K562 (cell line): Measurements from ENCODE around the gene MOB1A. TPM values are rescaled to one million over a fixed set of nuclear protein-coding genes. Genes with fewer than 3 reads are reported as not detected.

Experiments used
- ATAC-seq: fragments of 200-7000 bp; cut with Tn5 transposase; 3 replicates; pipeline ENCODE4 v1.9.1; 2020; ENCODE audit warnings: moderate library complexity
- BruUV-seq: library from RNA; stranded (reverse); fragments of 400-500 nt; replicated peaks from 2 replicates; lab custom pipeline; 2021; lab: Mats Ljungman, UMichigan
- CTCF ChIA-PET: fragments of 300-600 bp; formaldehyde crosslinking; extraction: SDS; loops from one replicate; lab custom pipeline; 2021; ENCODE audit warnings: low intra/inter-chr PET ratio; lab: Yijun Ruan, JAX
- POLR2A ChIA-PET: fragments of 300-600, 350-650 bp; sonication (Branson Sonifier 250); formaldehyde crosslinking; extraction: SDS; loops from one replicate; lab custom pipeline; 2021; ENCODE audit warnings: antibody characterized with exemption, inconsistent platforms; lab: Yijun Ruan, JAX
- DNase-seq, 4 experiments: peaks; one replicate each; pipeline versions ENCODE4 v3.0.0 to v3.0.0-alpha.2; 2011 to 2018; ENCODE audit warnings: low spot score in 3 of 4, mixed read lengths in 3 of 4; ENCODE audit errors: extremely low read depth in 1 of 4
- FAIRE-seq: peaks from 2 replicates; lab custom pipeline; 2011; peaks lifted over from hg19 to GRCh38; lab: Jason Lieb, UNC
- H2AFZ ChIP-seq: 2 replicates; pipeline ENCODE4 v1.6.0; 2011; ENCODE audit warnings: low read depth, low read length, control low read depth, inconsistent platforms
- H3K27ac ChIP-seq: fragments of 200-600 bp; 3 replicates; pipeline ENCODE4 v1.8.0; 2011; ENCODE audit warnings: low read depth, mild to moderate bottlenecking, control low read depth, inconsistent platforms, low read length, moderate library complexity, mixed read lengths; ENCODE audit errors: extremely low read depth
- H3K27me3 ChIP-seq, 2 experiments: fragments of 300-600 bp in 1 of 2; 2 replicates in 1 of 2; 3 replicates in 1 of 2; pipeline versions ENCODE4 v1.6.0 to v1.8.0; 2011; ENCODE audit warnings: inconsistent platforms in 2 of 2, low read length in 2 of 2, mild to moderate bottlenecking in 1 of 2, mixed read lengths in 1 of 2, moderate library complexity in 1 of 2; ENCODE audit not compliant: control insufficient read depth in 2 of 2, insufficient read depth in 2 of 2
- H3K36me3 ChIP-seq: fragments of 300-600 bp; 3 replicates; pipeline ENCODE4 v1.8.0; 2011; ENCODE audit warnings: mild to moderate bottlenecking, low read length, inconsistent platforms; ENCODE audit not compliant: control insufficient read depth, insufficient read depth
- H3K4me1 ChIP-seq, 2 experiments: fragments of 200-600 bp in 1 of 2; replicated peaks in 1 of 2; 2 replicates in 1 of 2; 3 replicates in 1 of 2; pipeline versions ENCODE4 v1.5.1 to v1.8.0; 2011; ENCODE audit warnings: inconsistent platforms in 2 of 2, low read length in 2 of 2, mild to moderate bottlenecking in 1 of 2, mixed read lengths in 1 of 2, moderate library complexity in 1 of 2; ENCODE audit not compliant: control insufficient read depth in 2 of 2, insufficient read depth in 2 of 2
- H3K4me2 ChIP-seq: 2 replicates; pipeline ENCODE4 v1.6.1; 2011; ENCODE audit warnings: low read length, control low read depth, inconsistent platforms, mixed read lengths; ENCODE audit not compliant: insufficient read depth
- H3K4me3 ChIP-seq: fragments of 200-600 bp; sonication (generic), shearing (Covaris generic); 2 replicates; pipeline ENCODE4 v1.5.1; 2016; ENCODE audit warnings: control low read depth, inconsistent platforms
- H3K79me2 ChIP-seq: fragments of 200-600 bp; 3 replicates; pipeline ENCODE4 v1.8.0; 2011; ENCODE audit warnings: low read length, inconsistent platforms; ENCODE audit not compliant: control insufficient read depth, insufficient read depth
- H3K9ac ChIP-seq, 2 experiments: 2 replicates each; pipeline versions ENCODE4 v1.6.0 to v1.6.1; 2011; ENCODE audit warnings: low read depth in 2 of 2, low read length in 2 of 2, control low read depth in 1 of 2, inconsistent platforms in 1 of 2, mild to moderate bottlenecking in 1 of 2, mixed read lengths in 1 of 2; ENCODE audit not compliant: insufficient read depth in 1 of 2
- H3K9me1 ChIP-seq: one replicate; pipeline ENCODE4 v1.6.0; 2011; ENCODE audit warnings: inconsistent platforms, mild to moderate bottlenecking, low read length, moderate library complexity; ENCODE audit not compliant: control insufficient read depth, insufficient read depth
- H3K9me3 ChIP-seq: replicated peaks from 2 replicates; pipeline ENCODE4 v1.5.1; 2011; ENCODE audit warnings: low read depth, low read length, inconsistent platforms; ENCODE audit not compliant: control insufficient read depth, insufficient read depth
- H4K20me1 ChIP-seq: replicated peaks from 2 replicates; pipeline ENCODE4 v1.6.1; 2011; ENCODE audit warnings: low read length, inconsistent platforms, mixed read lengths; ENCODE audit not compliant: control insufficient read depth, insufficient read depth
- BHLHE40 ChIP-seq: IDR thresholded peaks from 2 replicates; pipeline ENCODE4 v1.6.1; 2011; ENCODE audit warnings: low read length, improper control_type of control experiment
- CEBPB ChIP-seq: fragments of 450-650 bp; IDR thresholded peaks from 2 replicates; pipeline ENCODE4 v1.6.1; 2016; ENCODE audit warnings: missing genetic modification characterization, missing compliant biosample characterization
- EP300 ChIP-seq: IDR thresholded peaks from 2 replicates; pipeline ENCODE4 v1.6.1; 2012; ENCODE audit warnings: low read length, improper control_type of control experiment
- GATA2 ChIP-seq: sonication (generic); formaldehyde crosslinking; IDR thresholded peaks from 2 replicates; pipeline ENCODE4 v1.4.0; 2020; ENCODE audit warnings: mild to moderate bottlenecking, missing genetic modification reagents
- ILK ChIP-seq: fragments of 450-650 bp; IDR thresholded peaks from 2 replicates; pipeline ENCODE4 v1.6.1; 2016; ENCODE audit warnings: missing genetic modification characterization, low read depth, mild to moderate bottlenecking, missing compliant biosample characterization, moderate library complexity, borderline replicate concordance
- MAFK ChIP-seq: IDR thresholded peaks from 2 replicates; pipeline ENCODE4 v1.6.1; 2011; ENCODE audit warnings: low read length, improper control_type of control experiment
- MYNN ChIP-seq, 2 experiments: sonication (generic); formaldehyde crosslinking in 1 of 2; IDR thresholded peaks; 2 replicates each; pipeline versions ENCODE4 v1.5.0 to v1.6.1; 2016 to 2020; ENCODE audit warnings: antibody characterized with exemption in 1 of 2, missing genetic modification reagents in 1 of 2
- PCBP2 ChIP-seq: fragments of 200-400 bp; formaldehyde crosslinking; IDR thresholded peaks from 2 replicates; pipeline ENCODE4 v1.6.1; 2018; ENCODE audit warnings: low read length, low read depth, mild to moderate bottlenecking, moderate library complexity; ENCODE audit not compliant: poor library complexity, severe bottlenecking
- POLR2H ChIP-seq: IDR thresholded peaks from 2 replicates; pipeline ENCODE4 v1.6.1; 2016; ENCODE audit warnings: missing genetic modification characterization, low read depth, mild to moderate bottlenecking, control low read depth, missing compliant biosample characterization, moderate library complexity
- PYGO2 ChIP-seq: fragments of 450-650 bp; IDR thresholded peaks from 2 replicates; pipeline ENCODE4 v1.6.1; 2016; ENCODE audit warnings: mild to moderate bottlenecking, missing genetic modification characterization, moderate library complexity, missing compliant biosample characterization
- RBM34 ChIP-seq: fragments of 200-400 bp; formaldehyde crosslinking; IDR thresholded peaks from 2 replicates; pipeline ENCODE4 v1.6.1; 2018; ENCODE audit warnings: low read length, borderline replicate concordance; ENCODE audit not compliant: insufficient read depth
- SREBF1 ChIP-seq: fragments of 150-350 bp; IDR thresholded peaks from 2 replicates; pipeline ENCODE4 v1.6.1; 2014; ENCODE audit warnings: antibody characterized with exemption, low read depth, low read length, borderline replicate concordance
- STAT5A ChIP-seq: IDR thresholded peaks from 2 replicates; pipeline ENCODE4 v1.6.1; 2012; ENCODE audit warnings: low read length, inconsistent platforms, borderline replicate concordance
- YY1 ChIP-seq, 3 experiments: IDR thresholded peaks; 2 replicates each; pipeline ENCODE4 v1.6.1; 2011; ENCODE audit warnings: low read length in 2 of 3, mild to moderate bottlenecking in 2 of 3, moderate library complexity in 2 of 3, borderline replicate concordance in 1 of 3, control low read depth in 1 of 3, low read depth in 1 of 3; ENCODE audit not compliant: insufficient read depth in 3 of 3, insufficient replicate concordance in 2 of 3, control insufficient read depth in 1 of 3, insufficient read length in 1 of 3; ENCODE audit errors: extremely low read depth in 1 of 3
- ZNF143 ChIP-seq: sonication (generic); formaldehyde crosslinking; IDR thresholded peaks from 2 replicates; pipeline ENCODE4 v1.9.0; 2022; ENCODE audit warnings: mild to moderate bottlenecking, missing genetic modification reagents
- ZNF444 ChIP-seq: fragments of 250-450 bp; sonication (Bioruptor Pico); IDR thresholded peaks from 2 replicates; pipeline ENCODE4 v1.4.0; 2020; ENCODE audit warnings: mild to moderate bottlenecking, moderate library complexity
- ZNF589 ChIP-seq: fragments of 200-800 bp; sonication (Bioruptor generic); IDR thresholded peaks from 2 replicates; pipeline ENCODE4 v1.6.1; 2016; ENCODE audit warnings: low read depth, missing genetic modification characterization, missing compliant biosample characterization
- ZNF785 ChIP-seq: fragments of 250-450 bp; sonication (Bioruptor Pico); IDR thresholded peaks from 2 replicates; pipeline ENCODE4 v1.4.0; 2020; ENCODE audit warnings: mild to moderate bottlenecking
- WGBS: fragments of 100-300 bp; shearing (Covaris generic); methylation state at CpG from one replicate; pipeline ENCODE4 v1.1.6; 2016; ENCODE audit warnings: low coverage, mixed read lengths; ENCODE audit not compliant: insufficient coverage; ENCODE audit errors: missing lambda C conversion rate; 5-methylcytosine and 5-hydroxymethylcytosine counted together
- in situ Hi-C: fragments of 300-500 bp; cut with MboI; formaldehyde crosslinking; loops from 4 replicates; pipeline ENCODE4 v1.15.0; 2018; ENCODE audit warnings: inconsistent platforms, mixed read lengths
- intact Hi-C: fragments of 100-400 bp; cut with micrococcal nuclease; formaldehyde crosslinking; loops from 2 replicates; pipeline ENCODE4 v1.14.2; 2022
- polyA plus RNA-seq, 8 experiments: library from polyadenylated mRNA; depleted of rRNA in 4 of 8; stranded (reverse) in 5 of 8; unstranded in 3 of 8; fragments of >200 nt; fragmentation: Nextera tagmentation in 2 of 8; fragmentation: Illumina TruSeq in 1 of 8; extraction: Ambion mirVana in 2 of 8; extraction: Trizol in 1 of 8; gene quantifications; 2 replicates each; pipeline versions ENCODE4 v1.2.1 to v1.2.3, GENCODE V29; 2011 to 2014; ENCODE audit warnings: inconsistent platforms in 1 of 8, missing spikeins in 1 of 8
- total RNA-seq, 7 experiments: library from RNA; depleted of rRNA in 6 of 7; stranded (reverse); fragments of >200 nt in 6 of 7; fragmentation: Illumina TruSeq in 2 of 7; extraction: Trizol in 2 of 7; gene quantifications; 2 replicates each; pipeline versions ENCODE4 v1.2.1 to v1.2.3, GENCODE V29; 2011 to 2021; ENCODE audit warnings: low replicate concordance in 1 of 7
- TF ChIP-seq, protein P1 (sequence below): fragments of 250-450 bp; sonication (Bioruptor Pico); IDR thresholded peaks from 2 replicates; pipeline ENCODE4 v1.9.0; 2021; ENCODE audit warnings: mild to moderate bottlenecking
- TF ChIP-seq, protein P2 (sequence below): IDR thresholded peaks from 2 replicates; pipeline ENCODE4 v1.6.1; 2014; ENCODE audit warnings: antibody characterized with exemption
- TF ChIP-seq, protein P3 (sequence below): fragments of 450-650 bp; IDR thresholded peaks from 2 replicates; pipeline ENCODE4 v1.6.1; 2016; ENCODE audit warnings: low read depth, mild to moderate bottlenecking, moderate library complexity

Gene MOB1A
- total and polyA plus RNA-seq, 9 of the 15 experiments (the other 6 are each of a cell fraction or from before 2014, with no cell fraction given) = 24.8 to 100 (median 60.2) TPM

DNA sequence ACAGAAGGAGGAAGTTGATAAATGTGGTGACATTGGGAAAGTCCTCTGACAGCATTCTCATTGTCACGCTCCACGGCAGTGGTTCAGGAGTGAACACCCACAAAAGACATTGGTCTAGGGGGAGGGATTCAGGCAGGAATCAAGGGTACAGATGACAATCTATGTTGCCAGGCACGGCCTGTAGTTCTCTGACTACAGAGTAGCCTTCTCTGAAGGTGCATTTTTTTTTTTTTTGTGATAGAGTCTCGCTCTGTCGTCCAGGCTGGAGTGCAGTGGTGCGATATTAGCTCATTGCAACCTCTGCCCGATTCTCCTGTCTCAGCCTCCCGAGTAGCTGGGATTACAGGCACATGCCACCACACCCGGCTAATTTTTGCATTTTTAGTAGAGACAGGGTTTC lies 7.4 kb upstream of the MOB1A start:
- Histone ChIP-seq H3K27me3 (no peaks in the 10 kb centered on the region), H3K9ac (peak overlapping the region; percentile 6 to 68; a peak in 3 of 4 replicates), H3K9me3 (no peaks in the 10 kb centered on the region), H2AFZ (peak overlapping the region; percentile 96), H3K4me2 (peak overlapping the region; percentile 70), H3K36me3 (no peaks in the 10 kb centered on the region), H3K4me3 (no peak overlapping the region), H3K79me2 (no peaks in the 10 kb centered on the region), H3K4me1 (peaks cover 22% of the 10 kb centered on the region in 2 experiments), H4K20me1 (no peaks in the 10 kb centered on the region), H3K27ac (peak overlapping the region; percentile 87), H3K9me1 (no peaks in the 10 kb centered on the region)
- in situ Hi-C loops (no loop called here), intact Hi-C loops (loop anchor here (1.0 kb wide), 1 partner anchor 12 kb away; the partner anchor contains the start of gene MTHFD2)
- FAIRE-seq = peak; percentile 89
- DNase-seq = peak; percentile 41 to 89 (median 63)
- CTCF ChIA-PET = no interaction called here
- BruUV-seq = TSS peak; percentile 74
- POLR2A ChIA-PET = interaction anchor here (0.6 to 4.8 kb wide), 3 partner anchors 12 to 259 kb away, joined by 3 to 38 read pairs (median 4); partner anchors contain the start of gene MTHFD2
- 6% methylated on average over 9 of the region's 9 CpGs for WGBS
- peak; percentile 88 for ATAC-seq
- TF ChIP-seq SREBF1 = no peak
- TF ChIP-seq ZNF785 (CRISPR knock-in tag) = no peak
- no peak for TF ChIP-seq RBM34
- TF ChIP-seq PYGO2 (tag) = no peak
- no peak for TF ChIP-seq PCBP2
- TF ChIP-seq EP300 = peak; percentile 61
- peak; percentile 76 for TF ChIP-seq CEBPB (tag)
- TF ChIP-seq MAFK = peak; percentile 22; the same call in 1 of the 2 replicates
- peak; percentile 88 for TF ChIP-seq GATA2 (CRISPR knock-in tag)
- 0 out of 2 replicates have a peak, but pooled peaks have one; percentile 33 for TF ChIP-seq STAT5A
- TF ChIP-seq ZNF589 = no peak
- TF ChIP-seq, protein P1, sequence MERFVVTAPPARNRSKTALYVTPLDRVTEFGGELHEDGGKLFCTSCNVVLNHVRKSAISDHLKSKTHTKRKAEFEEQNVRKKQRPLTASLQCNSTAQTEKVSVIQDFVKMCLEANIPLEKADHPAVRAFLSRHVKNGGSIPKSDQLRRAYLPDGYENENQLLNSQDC (CRISPR knock-in tag) = no peak
- no peak for TF ChIP-seq ZNF143 (CRISPR knock-in tag)
- TF ChIP-seq ILK = no peak
- TF ChIP-seq ZNF444 (CRISPR knock-in tag) = no peak
- TF ChIP-seq POLR2H (tag) = peak; percentile 69
- peak; percentile 56; the same call in 1 of the 2 replicates for TF ChIP-seq MYNN (IDR thresholded peaks at IDR 0.05)
- no peak for TF ChIP-seq MYNN (CRISPR knock-in tag; IDR thresholded peaks at IDR 0.05)
- peak; percentile 73 for TF ChIP-seq BHLHE40
- TF ChIP-seq, protein P2, sequence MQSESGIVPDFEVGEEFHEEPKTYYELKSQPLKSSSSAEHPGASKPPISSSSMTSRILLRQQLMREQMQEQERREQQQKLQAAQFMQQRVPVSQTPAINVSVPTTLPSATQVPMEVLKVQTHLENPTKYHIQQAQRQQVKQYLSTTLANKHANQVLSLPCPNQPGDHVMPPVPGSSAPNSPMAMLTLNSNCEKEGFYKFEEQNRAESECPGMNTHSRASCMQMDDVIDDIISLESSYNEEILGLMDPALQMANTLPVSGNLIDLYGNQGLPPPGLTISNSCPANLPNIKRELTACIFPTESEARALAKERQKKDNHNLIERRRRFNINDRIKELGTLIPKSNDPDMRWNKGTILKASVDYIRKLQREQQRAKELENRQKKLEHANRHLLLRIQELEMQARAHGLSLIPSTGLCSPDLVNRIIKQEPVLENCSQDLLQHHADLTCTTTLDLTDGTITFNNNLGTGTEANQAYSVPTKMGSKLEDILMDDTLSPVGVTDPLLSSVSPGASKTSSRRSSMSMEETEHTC = 0 out of 2 replicates have a peak, but pooled peaks have one; percentile 38
- no peak for TF ChIP-seq YY1 (IDR thresholded peaks at IDR 0.05; ENCODE audit: borderline replicate concordance in 1 of 3, control insufficient read depth in 1 of 3, extremely low read depth in 1 of 3, insufficient read depth in 3 of 3, insufficient read length in 1 of 3, insufficient replicate concordance in 2 of 3, low read depth in 1 of 3, low read length in 2 of 3)
- TF ChIP-seq, protein P3, sequence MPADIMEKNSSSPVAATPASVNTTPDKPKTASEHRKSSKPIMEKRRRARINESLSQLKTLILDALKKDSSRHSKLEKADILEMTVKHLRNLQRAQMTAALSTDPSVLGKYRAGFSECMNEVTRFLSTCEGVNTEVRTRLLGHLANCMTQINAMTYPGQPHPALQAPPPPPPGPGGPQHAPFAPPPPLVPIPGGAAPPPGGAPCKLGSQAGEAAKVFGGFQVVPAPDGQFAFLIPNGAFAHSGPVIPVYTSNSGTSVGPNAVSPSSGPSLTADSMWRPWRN = 0 out of 2 replicates have a peak, but pooled peaks have one; percentile 30
